ENCODE results near the gene MISP. TPM values are rescaled to one million over a fixed set of nuclear protein-coding genes. Genes with fewer than 3 reads are reported as not detected.

Gene MISP
- total and polyA plus RNA-seq, 2 of the 13 experiments (the other 11 are each of a cell fraction or from before 2014, with no cell fraction given): 0.67 to 1.3 TPM

GRCh38 chr19:795073-795611, 44.2 kb downstream of the MISP start:
- POLR2A ChIA-PET: interaction anchor here (2.0 kb wide), 1 partner anchor 55 kb away, joined by 4 read pairs; no protein-coding TSS in a partner anchor
- no peak for FAIRE-seq
- H4K20me1 ChIP-seq (ENCODE audit: insufficient read depth, low read length): peaks cover 20% of the 10 kb centered on the region
- H3K27ac ChIP-seq (ENCODE audit: extremely low read length, insufficient read depth, low read length): peak overlapping the region; percentile 37
- H3K4me3 ChIP-seq (replicated peaks in 1 of 3; ENCODE audit: insufficient read depth in 1 of 3, low read depth in 2 of 3, low read length in 3 of 3): peak overlapping the region in 1 of 3 experiments; percentile 85; a peak in 1 of 6 replicates
- no peak for DNase-seq (ENCODE audit: low spot score)
- H3K4me2 ChIP-seq (ENCODE audit: low read depth, low read length): peak overlapping the region; percentile 77
- intact Hi-C loops (cut with micrococcal nuclease; ENCODE audit: unreplicated experiment): no loop called here
- H3K36me3 ChIP-seq (replicated peaks in 1 of 2; ENCODE audit: control insufficient read depth in 1 of 2, insufficient read depth in 2 of 2, low read length in 2 of 2): peaks cover under 1 to 2% of the 10 kb centered on the region in 2 experiments; a peak in 3 of 5 replicates
- H3K9me3 ChIP-seq (ENCODE audit: low read length): no peaks in the 10 kb centered on the region
- CTCF ChIA-PET (ENCODE audit: low intra/inter-chr PET ratio, low total read pairs): no interaction called here
- ATAC-seq: no peak
- no peak for TF ChIP-seq ZNF83 (CRISPR knock-in tag; IDR thresholded peaks at IDR 0.05; ENCODE audit: borderline replicate concordance)
- no peak for TF ChIP-seq CEBPG (CRISPR knock-in tag; IDR thresholded peaks at IDR 0.05)
- peak; percentile 28; the same call in 1 of the 2 replicates for TF ChIP-seq ZBTB38 (CRISPR knock-in tag; IDR thresholded peaks at IDR 0.05)
- TF ChIP-seq BHLHE40 (IDR thresholded peaks at IDR 0.05; ENCODE audit: low read length): no peak
- 0 out of 2 replicates have a peak, but pooled peaks have one; percentile 29 for TF ChIP-seq ZFX (CRISPR knock-in tag; IDR thresholded peaks at IDR 0.05; ENCODE audit: low read depth)
- TF ChIP-seq SOX13 (IDR thresholded peaks at IDR 0.05): no peak
- no peak for TF ChIP-seq SOX13 (CRISPR knock-in tag; conservative IDR thresholded peaks at IDR 0.05 in 1 of 2, IDR thresholded peaks at IDR 0.05 in 1 of 2)
- no peak for TF ChIP-seq FOXO1 (CRISPR knock-in tag; IDR thresholded peaks at IDR 0.05)
- TF ChIP-seq ZNF33B (CRISPR knock-in tag; IDR thresholded peaks at IDR 0.05): no peak
- TF ChIP-seq ZMAT3 (CRISPR knock-in tag; conservative IDR thresholded peaks at IDR 0.05): no peak
- TF ChIP-seq MED13 (CRISPR knock-in tag; IDR thresholded peaks at IDR 0.05): no peak
- peaks cover 22% of the 10 kb centered on the region for H3K79me2 ChIP-seq (ENCODE audit: insufficient read depth, low read length)
- peaks cover 69% of the 10 kb centered on the region for H3K4me1 ChIP-seq (ENCODE audit: insufficient read depth, low read length)
- no TSS peak for BruUV-seq (replicated peaks)
- peak overlapping the region; percentile 7; the same call in 1 of the 2 replicates for H3K9ac ChIP-seq (ENCODE audit: insufficient read depth, low read depth, low read length)
- H2AFZ ChIP-seq (ENCODE audit: low read length): no peak overlapping the region
- WGBS (ENCODE audit: low lambda C conversion rate): 64% methylated on average over 14 of the region's 28 CpGs
- in situ Hi-C loops (cut with HindIII; ENCODE audit: extremely low pct_ligation_motif_present, low pct_unique_long_range_greater_than_20kb): no loop called here
- no peaks in the 10 kb centered on the region; a peak in 1 of 5 replicates for H3K27me3 ChIP-seq (ENCODE audit: control insufficient read depth in 1 of 2, insufficient read depth in 2 of 2, low read length in 2 of 2)

All from HepG2 (cell line).